Nephron (organoid): Measurements from ENCODE around the gene FAM240B.

Source experiments
- H3K27ac Mint-ChIP-seq, 3 experiments: 2 replicates each; pipeline ENCODE4 v1.8.0; 2020; ENCODE audit warnings: mixed read lengths in 3 of 3, mild to moderate bottlenecking in 2 of 3, moderate library complexity in 1 of 3
- H3K27me3 Mint-ChIP-seq: 2 replicates; pipeline ENCODE4 v1.8.0; 2021; ENCODE audit warnings: low read depth, mild to moderate bottlenecking, moderate library complexity, mixed read lengths
- H3K36me3 Mint-ChIP-seq: 2 replicates; pipeline ENCODE4 v1.8.0; 2020; ENCODE audit warnings: low read depth, mixed read lengths
- H3K4me1 Mint-ChIP-seq: 2 replicates; pipeline ENCODE4 v1.8.0; 2020; ENCODE audit warnings: mixed read lengths
- H3K4me3 Mint-ChIP-seq, 3 experiments: 2 replicates each; pipeline ENCODE4 v1.8.0; 2020; ENCODE audit warnings: mild to moderate bottlenecking in 3 of 3, mixed read lengths in 3 of 3, moderate library complexity in 2 of 3
- H3K9me3 Mint-ChIP-seq: 2 replicates; pipeline ENCODE4 v1.8.0; 2020; ENCODE audit warnings: mixed read lengths
- CTCF ChIP-seq, 3 experiments: fragments of 200-600 bp; sonication (generic); IDR thresholded peaks; one replicate each; pipeline ENCODE4 v1.5.0; 2021; ENCODE audit warnings: antibody characterized with exemption in 3 of 3; ENCODE audit not compliant: unreplicated experiment in 3 of 3

The FAM240B gene

DNA sequence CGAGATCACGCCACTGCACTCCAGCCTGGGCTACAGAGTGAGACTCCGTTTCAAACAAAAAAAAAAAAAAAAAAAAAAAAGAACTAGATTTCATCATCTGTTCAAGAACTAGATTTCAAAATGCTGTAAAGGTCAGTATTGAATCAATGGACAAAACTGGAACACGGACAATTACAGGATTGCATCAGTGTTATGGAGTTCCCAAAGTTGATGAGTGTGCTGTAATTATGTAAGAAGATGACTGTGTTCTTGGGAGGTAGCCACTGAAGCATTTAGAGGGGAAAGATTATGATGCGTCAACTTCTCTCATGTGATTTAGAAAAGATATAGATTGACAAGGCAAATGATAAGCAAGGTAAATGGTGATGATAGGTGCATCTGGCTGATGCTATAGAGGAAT, 6.5 kb downstream of the FAM240B start:
- peaks cover 20% of the 10 kb centered on the region for H3K27me3 Mint-ChIP-seq
- no peak overlapping the region for H3K4me3 Mint-ChIP-seq
- no peaks in the 10 kb centered on the region for H3K36me3 Mint-ChIP-seq
- no peaks in the 10 kb centered on the region for H3K4me1 Mint-ChIP-seq
- TF ChIP-seq CTCF (IDR thresholded peaks at IDR 0.05; ENCODE audit: unreplicated experiment in 3 of 3), result no peak
- H3K9me3 Mint-ChIP-seq, result no peaks in the 10 kb centered on the region
- H3K27ac Mint-ChIP-seq, result no peak overlapping the region

DNA sequence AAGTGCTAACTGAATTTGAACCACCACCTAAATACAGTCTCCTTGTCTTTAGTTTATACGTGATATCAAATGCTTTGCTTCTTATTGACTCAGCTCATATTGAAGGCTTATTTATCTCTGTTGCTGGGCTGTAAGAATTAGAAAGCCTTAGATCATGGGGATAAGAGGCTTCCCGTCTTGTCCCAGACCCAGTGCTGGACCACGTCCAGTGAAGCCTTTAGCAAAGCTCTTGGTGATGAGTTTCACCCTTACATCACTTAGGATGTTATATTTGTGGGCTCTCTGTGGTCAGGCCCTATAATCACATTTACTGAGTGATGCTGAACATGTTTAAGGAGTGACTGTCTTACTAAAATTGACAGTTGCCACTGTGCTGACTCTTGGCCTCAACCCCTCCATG, 11.2 kb downstream of the FAM240B start:
- Mint-ChIP-seq H3K27ac (no peak overlapping the region), H3K4me3 (no peak overlapping the region), H3K9me3 (no peaks in the 10 kb centered on the region), H3K4me1 (no peaks in the 10 kb centered on the region), H3K27me3 (peaks cover 20% of the 10 kb centered on the region), H3K36me3 (no peaks in the 10 kb centered on the region)
- no peak for TF ChIP-seq CTCF (IDR thresholded peaks at IDR 0.05; ENCODE audit: unreplicated experiment in 3 of 3)

DNA sequence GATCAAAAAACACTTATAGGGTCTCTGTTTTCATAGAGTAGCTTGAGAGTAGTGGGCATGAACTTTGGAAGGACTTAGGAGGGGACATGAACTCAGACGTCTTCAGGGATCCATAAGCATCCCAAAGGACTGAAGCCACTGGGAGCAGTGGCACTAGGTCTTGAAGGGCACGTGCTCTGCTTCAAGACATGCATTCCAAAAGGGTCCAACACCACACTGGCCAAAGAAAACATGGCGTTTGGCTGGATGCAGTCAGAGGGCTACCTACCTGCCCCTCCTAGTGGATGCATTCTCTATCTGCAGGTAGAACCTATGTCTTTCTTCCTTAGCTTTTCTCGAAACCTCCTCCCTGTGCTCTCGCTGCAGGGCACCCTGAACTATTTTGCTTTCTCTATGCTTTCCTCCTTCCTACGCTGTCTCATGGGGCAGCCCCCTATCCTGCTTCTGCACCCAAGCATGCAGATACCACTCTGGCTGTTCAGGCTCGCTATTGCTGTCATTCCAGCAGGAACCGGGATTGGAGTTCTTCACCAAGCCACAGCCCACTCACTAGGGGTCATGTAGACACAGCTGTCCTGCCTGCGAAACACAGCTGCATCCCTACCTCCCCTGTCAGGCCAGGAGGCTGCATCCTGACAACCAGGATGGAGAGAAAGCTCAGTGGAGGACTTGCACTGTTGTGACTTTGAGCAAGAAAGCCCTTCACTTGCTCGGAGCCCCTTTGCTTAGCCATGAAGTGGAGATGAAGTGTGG, 11.9 kb downstream of the FAM240B start:
- H3K27me3 Mint-ChIP-seq, result peaks cover 20% of the 10 kb centered on the region
- no peak overlapping the region for H3K4me3 Mint-ChIP-seq
- no peak overlapping the region for H3K27ac Mint-ChIP-seq
- no peaks in the 10 kb centered on the region for H3K9me3 Mint-ChIP-seq
- H3K4me1 Mint-ChIP-seq, result no peaks in the 10 kb centered on the region
- H3K36me3 Mint-ChIP-seq, result no peaks in the 10 kb centered on the region
- peak; percentile 14 to 25 (median 15) for TF ChIP-seq CTCF (IDR thresholded peaks at IDR 0.05; ENCODE audit: unreplicated experiment in 3 of 3)

- no peak for TF ChIP-seq CTCF (IDR thresholded peaks at IDR 0.05; ENCODE audit: unreplicated experiment in 3 of 3)
- H3K27me3 Mint-ChIP-seq, result peaks cover 13% of the 10 kb centered on the region
- H3K27ac Mint-ChIP-seq, result no peak overlapping the region
- no peak overlapping the region for H3K4me3 Mint-ChIP-seq
- H3K36me3 Mint-ChIP-seq, result no peaks in the 10 kb centered on the region
- H3K4me1 Mint-ChIP-seq, result peaks cover 4% of the 10 kb centered on the region
- no peaks in the 10 kb centered on the region for H3K9me3 Mint-ChIP-seq
These were observed 13.4 kb downstream of the FAM240B start for GRCh38 chr9:38706493-38706892.

DNA sequence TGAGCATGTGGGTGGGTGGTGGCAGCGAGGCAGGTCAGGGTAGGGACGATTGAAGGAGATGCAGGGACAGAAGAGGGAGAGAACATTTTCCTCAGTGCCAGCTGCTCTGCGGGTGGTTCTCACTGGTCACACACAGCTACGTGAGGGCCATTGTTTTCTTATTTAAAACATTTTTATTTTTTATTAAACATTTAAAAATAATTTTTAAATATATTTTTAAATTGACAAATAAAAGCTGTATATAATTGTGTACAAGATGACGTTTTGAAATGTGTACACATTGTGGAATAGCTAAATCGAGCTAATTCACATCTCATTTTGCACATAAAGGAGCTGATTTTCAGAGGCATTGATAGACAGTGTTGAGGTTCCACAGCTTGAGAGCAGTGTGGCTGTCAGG, 14.0 kb downstream of the FAM240B start:
- peaks cover 4% of the 10 kb centered on the region for H3K4me1 Mint-ChIP-seq
- H3K4me3 Mint-ChIP-seq, result no peak overlapping the region
- H3K36me3 Mint-ChIP-seq, result no peaks in the 10 kb centered on the region
- H3K9me3 Mint-ChIP-seq, result no peaks in the 10 kb centered on the region
- no peak for TF ChIP-seq CTCF (IDR thresholded peaks at IDR 0.05; ENCODE audit: unreplicated experiment in 3 of 3)
- no peak overlapping the region for H3K27ac Mint-ChIP-seq
- H3K27me3 Mint-ChIP-seq, result peaks cover 8% of the 10 kb centered on the region

DNA sequence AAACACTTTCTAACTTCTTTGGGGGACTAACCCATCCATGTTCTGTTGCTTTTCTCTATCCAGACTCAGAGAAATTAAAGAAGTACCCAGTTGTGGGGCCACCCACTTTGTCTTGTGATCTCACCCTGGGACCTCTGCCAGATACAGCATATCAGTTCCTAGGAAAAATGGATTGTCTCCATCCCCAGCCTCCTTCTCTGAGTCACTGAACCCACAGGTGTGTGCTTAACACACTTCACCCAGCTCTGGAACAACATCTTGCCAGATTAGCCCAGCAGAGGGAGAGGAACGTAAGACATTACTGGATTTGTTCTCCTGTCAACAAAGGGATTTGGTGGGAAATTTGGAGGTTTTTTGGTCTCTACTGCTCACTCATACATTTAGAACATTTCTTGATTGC, 19.2 kb downstream of the FAM240B start:
- no peak for TF ChIP-seq CTCF (IDR thresholded peaks at IDR 0.05; ENCODE audit: unreplicated experiment in 3 of 3)
- H3K9me3 Mint-ChIP-seq, result no peaks in the 10 kb centered on the region
- peaks cover 14% of the 10 kb centered on the region for H3K4me1 Mint-ChIP-seq
- H3K27ac Mint-ChIP-seq, result no peak overlapping the region
- no peak overlapping the region for H3K4me3 Mint-ChIP-seq
- H3K36me3 Mint-ChIP-seq, result no peaks in the 10 kb centered on the region
- H3K27me3 Mint-ChIP-seq, result no peaks in the 10 kb centered on the region
